Measurements from ENCODE around the gene ELFN1.

DNA sequence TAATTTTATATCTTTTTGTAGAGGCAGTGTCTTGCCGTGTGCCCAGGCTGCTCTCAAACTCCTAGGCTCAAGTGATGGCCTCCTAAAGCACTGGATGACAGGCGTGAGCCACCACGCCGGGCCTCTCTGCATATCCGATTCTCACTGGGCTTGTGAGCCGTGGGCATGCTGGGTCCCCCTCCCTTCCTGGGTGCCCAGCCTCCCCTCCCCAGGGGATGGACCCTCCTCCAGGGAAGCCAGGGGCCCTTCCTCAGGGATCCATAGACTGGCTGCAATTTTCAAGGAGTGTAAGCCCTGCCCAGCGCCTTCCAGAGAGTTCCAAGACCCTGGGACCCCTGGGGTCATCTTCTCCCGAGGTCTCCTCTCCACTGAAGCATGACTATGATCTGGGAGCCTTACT is 23.7 kb upstream of the ELFN1 start:
- TF ChIP-seq, protein P1, sequence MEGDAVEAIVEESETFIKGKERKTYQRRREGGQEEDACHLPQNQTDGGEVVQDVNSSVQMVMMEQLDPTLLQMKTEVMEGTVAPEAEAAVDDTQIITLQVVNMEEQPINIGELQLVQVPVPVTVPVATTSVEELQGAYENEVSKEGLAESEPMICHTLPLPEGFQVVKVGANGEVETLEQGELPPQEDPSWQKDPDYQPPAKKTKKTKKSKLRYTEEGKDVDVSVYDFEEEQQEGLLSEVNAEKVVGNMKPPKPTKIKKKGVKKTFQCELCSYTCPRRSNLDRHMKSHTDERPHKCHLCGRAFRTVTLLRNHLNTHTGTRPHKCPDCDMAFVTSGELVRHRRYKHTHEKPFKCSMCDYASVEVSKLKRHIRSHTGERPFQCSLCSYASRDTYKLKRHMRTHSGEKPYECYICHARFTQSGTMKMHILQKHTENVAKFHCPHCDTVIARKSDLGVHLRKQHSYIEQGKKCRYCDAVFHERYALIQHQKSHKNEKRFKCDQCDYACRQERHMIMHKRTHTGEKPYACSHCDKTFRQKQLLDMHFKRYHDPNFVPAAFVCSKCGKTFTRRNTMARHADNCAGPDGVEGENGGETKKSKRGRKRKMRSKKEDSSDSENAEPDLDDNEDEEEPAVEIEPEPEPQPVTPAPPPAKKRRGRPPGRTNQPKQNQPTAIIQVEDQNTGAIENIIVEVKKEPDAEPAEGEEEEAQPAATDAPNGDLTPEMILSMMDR (IDR thresholded peaks at IDR 0.05), result no peak
- TF ChIP-seq POLR2A (IDR thresholded peaks at IDR 0.05), result no peak
